DLD1 (cell line): ENCODE measurements around the gene NEURL1.
"Not testable (repeated sequence)": the region's sequence is repeated elsewhere in the genome, so short reads cannot be mapped to it uniquely, and the experiment has no call there.

Experiments used
- in situ Hi-C: cut with HindIII; loops from 2 replicates; pipeline ENCODE4 v1.10.0; 2017; ENCODE audit warnings: low sequenced_read_pairs

NEURL1 gene

DNA sequence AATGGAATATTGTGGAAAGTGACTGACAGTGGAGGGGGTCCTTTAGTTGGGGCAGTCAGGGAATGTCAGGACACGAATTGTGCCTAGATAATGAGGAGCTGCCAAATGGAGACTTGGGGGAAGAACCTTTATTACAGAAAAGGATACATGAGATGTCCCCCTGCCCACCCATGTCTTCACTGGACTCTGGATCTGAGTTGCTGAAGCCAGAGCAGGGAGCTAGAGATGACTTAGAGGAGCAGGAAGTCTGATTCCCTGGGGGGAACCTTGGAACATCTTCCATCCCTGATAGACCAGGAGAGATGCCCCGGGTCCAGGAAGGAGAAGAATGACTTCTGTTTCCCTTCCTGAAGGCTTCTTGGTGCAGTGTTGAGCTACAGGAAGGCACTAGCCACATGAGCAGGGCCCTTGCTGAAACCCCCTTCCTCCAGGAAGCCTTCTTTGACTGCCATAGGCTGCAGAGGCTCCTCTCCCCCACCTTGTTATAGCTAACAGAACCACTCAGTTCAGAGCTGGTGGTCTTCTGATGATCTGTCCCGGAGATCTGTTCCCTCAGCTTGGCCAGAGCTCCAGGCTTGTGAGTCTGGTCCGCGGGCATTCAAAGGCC lies 747 bp upstream of the NEURL1 start:
- in situ Hi-C loops: loop anchor here (5.0 kb wide), 1 partner anchor 40 kb away; the partner anchor contains the start of gene CALHM2

DNA sequence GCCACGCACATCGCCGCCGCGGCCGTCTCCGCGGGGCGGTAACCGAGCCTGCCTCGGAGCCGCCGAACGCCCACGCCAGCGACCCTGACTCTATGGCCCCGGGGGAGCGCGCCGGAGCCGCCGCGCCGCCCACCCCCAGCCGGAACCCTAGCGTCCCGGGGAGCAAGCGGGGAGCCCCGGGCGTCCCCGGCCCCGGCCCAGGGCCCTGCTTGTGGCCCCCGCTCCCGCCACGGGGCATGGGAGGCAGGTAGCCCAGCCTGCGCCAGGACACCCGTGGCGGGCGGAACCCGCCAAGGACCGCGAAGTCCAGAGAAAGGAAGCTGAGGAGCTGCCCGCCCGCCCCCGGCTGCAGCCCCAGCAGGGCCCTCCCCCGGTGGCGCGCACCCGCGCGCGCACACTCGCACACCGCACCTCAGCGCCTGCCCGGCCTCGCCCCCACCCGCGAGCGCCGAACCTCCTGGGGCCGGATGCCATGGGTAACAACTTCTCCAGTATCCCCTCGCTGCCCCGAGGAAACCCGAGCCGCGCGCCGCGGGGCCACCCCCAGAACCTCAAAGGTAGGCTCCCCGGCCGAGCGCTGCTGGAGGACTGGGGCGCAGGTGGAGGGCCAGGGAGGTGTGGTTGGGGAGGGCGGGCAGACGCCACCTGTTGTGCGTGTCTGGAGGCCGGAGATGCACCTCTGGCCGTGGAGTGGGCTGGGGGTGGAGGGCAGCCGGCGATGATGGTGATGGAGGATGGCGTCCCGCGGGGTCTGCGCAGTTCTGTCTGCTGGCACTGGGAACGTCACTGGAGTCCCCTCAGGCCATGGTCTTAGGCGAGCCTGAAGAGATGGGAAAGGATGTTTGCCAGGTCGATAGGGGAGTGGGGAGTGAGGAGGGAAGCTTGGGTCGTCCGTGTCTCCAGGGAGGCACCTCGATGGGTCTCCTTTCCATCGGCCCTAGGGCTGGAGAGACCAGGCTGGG lies 692 bp downstream of the NEURL1 start:
- in situ Hi-C loops: loop anchor here (5.0 kb wide), 1 partner anchor 42 kb away; the partner anchor contains the start of gene CALHM2

DNA sequence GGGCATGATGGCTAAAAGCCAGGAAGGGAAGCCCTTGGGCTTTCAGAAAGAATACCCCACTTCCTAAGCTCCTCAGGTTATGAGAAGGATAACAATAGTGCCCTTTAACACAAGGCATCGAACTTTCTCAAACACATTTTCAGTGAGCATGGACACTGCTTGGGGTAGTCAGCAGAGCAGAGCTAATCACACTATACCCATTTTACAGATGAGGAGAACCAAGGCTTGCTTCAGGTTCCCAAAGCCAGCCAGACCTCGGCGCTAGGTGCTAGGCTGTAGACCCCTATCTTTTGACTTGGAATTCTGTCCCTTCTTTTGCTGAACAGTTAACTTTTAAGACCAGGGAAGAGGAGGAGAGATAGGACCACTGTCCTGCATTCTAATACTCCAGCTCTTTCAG lies 1.8 kb downstream of the NEURL1 start:
- in situ Hi-C loops: no loop called here

DNA sequence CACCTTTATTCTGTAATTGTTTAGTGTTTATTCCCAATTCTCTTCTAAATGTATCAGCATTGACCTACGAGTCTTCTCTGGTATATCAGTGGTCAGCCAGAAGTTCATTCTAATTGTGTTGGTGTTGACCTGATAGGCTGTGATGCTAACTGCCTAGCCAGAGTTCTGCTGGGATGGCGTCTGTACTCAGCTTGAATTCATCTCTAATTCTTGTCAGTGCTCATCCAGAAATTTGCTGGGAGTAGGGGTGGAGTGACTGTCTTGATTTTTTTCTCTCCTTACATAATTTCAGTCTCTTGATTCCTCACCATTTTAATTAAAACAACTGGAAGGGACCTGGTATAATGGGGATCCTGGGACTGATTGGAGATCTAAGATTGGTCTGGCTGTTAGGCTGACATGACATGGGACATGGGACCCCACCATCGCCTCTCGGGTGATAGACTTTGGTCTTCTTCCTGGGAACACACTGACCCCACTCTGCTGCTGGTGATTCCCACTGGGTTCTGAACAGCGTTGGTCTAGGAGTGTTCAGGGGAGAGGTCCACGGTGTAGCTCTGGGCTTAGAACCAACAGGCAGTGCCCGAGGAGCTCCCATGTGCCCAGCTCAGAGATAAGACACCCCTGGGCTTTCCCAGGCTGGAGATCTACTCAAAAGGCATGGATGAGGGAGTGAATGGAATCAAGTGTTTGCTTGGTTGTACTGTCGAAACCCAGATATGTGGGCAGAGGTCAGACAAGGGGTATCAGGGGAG lies 3.8 kb downstream of the NEURL1 start:
- in situ Hi-C loops: no loop called here

DNA sequence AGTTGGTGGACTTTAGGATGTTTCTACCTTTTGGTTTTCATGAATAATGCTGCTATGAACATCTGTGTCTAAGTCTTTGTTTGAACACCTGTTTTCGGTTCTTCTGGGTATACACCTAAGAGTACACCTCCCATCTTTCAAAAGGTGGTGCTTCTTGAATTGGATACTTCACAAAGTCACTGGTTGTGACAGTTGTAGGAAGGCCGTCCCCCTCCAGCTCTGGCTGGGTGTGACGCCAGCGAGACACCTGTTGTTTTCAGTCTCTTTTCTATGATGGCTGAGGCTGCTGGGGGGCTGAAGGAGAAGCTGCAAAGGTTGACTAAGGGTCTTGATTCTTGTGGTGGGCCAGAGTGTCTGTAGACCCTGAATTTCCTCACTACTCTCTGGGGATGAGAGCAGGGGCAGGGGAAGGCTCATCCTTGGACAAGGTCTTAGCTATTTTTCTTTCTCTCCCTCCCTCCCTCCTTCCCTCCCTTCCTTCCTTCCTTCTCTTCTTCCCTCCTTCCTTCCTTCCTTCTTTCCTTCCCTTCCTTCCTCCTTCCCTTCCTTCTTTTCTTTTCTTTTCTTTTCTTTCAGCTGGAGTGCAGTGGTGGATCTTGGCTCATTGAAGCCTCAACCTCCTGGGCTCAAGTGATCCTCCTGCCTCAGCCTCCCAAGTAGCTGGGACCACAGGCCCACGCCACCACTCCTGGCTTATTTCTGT lies 5.6 kb downstream of the NEURL1 start:
- in situ Hi-C loops: no loop called here

DNA sequence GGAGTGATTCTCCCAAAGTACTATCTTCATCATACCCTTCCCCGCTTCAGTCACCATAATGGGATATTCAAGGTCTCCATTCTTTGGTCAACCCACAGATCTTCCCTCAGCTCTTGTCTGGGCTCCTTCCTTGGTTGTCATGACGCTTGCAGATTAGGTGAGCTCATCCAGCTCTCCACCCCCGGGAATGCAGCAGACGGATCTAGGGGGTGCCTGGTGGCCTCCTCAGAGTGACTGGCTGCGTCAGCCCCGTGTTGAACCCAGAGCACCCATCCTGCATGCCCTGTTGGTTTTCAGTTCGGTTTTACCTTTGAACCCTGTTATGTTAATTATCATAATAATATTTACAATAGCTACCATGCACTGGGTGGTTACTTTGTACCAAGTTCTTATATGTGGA lies 6.4 kb downstream of the NEURL1 start:
- in situ Hi-C loops: no loop called here

DNA sequence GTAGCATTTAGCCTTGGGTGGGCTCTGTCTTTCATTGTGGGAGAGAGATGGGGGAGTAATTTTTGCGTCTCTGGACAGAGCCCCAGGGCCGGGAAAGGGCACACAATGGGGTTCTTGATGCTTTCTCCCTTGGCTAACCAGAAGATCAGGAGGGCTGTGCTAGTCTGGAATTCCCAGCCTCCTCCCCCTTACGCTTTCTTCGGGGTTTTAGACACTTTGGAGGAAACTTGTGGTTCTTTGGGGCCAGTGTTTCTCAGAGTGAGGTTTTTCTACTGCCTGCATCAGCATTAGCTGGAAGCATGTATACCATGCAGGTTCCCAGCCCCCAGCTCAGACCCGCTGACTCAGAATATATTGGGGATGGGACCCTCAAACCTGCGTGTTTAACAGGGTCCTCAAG lies 7.0 kb downstream of the NEURL1 start:
- in situ Hi-C loops: no loop called here

DNA sequence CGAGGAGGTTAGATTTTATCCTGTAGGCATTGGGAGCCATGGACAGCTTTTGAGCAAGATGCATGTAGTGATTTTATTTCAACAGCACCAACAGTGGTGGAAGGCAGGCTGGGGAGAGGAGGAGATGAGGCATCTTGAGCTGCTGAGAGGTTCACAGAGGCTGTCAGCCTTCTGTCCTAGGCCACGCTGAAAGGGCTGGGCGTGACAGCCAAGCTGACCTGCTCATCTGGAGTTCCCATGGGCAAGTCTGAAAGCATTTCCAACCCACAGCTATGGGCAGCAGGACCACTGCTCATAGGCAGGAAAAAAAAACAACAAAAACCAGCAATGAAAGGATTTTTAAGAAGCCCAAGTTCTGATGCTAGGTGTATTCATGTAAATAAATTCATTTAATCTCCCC lies 7.7 kb downstream of the NEURL1 start:
- in situ Hi-C loops: no loop called here

DNA sequence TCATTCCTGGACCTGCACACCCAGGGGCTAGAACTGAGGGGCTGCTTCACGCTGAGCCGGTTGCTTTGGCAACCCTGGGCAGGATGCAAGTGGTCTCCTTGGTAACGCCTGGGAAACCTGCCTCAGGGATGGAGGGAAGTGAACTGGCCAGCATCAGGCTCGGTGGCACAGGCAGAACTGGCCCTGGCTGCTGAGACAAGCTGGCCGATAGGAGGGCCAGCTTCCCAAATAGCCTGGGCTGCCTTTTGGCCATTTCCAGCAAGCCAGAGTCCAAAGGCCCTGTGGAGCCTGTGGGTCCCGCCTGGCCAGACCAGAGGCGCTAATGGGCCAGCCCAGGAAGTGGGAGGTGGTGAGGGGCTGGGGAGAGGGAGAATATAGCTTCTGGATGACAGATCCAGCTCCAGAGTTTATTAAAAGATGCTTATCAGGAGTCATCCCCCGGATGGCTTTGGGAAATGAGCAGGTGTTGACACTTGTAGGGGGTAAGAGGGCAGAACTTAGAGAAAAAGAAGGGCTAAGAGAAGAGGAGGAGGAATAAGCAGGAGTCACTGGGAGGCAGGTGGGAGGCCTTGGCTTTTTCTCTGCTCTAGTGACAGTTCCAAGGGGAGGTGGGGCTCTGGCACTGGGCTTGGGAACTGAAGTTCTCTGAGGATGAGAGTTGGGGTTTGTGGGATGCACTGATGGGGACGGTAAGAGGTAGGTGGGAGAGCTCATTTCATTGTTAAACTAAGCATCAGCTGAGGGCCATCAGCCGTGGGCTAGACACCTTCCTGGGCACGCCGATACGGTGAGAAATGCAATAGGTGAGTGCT lies 9.6 kb downstream of the NEURL1 start:
- in situ Hi-C loops: no loop called here

DNA sequence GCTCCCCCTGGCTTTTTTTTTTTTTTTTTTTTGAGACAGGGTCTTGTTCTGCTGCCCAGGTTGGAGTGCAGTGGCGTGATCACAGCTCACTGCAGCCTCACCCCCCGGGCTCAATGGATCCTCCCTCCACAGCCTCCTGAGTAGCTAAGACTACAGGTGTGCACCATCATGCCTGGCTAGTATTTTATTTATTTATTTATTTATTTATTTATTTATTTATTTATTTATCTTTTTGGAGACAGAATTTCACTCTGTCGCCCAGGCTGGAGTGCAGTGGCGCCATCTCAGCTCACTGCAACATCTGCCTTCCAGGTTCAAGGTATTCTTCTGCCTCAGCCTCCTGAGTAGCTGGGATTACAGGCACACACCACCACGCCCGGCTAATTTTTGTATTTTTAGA lies 10.3 kb downstream of the NEURL1 start:
- in situ Hi-C loops: not testable (repeated sequence)

DNA sequence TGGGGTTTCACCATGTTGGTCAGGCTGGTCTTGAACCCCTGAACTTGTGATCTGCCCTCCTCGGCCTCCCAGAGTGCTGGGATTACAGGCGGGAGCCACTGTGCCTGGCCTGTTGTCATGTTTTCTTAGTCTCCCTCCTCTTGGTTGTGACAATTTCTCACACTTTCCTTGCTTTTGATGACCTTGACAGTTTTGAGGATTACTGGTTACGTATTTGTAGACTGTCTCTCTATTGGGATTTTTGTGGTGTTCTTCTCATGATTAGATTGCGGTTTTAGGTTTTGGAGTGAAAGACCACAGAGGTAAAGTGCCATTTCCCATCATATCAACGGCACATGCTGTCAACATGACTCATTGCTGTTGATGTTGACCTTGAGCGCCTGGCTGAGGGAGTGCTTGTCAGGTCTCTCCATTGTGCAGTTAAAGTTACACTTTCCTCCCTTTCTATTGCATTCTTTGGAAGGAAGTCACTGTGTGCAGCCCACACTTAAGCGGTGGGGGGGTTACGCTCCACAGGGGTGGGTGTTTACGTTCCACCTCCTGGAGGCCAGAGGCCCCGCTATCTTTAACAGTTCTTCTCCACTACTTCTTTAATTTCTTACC lies 10.8 kb downstream of the NEURL1 start:
- in situ Hi-C loops: no loop called here

DNA sequence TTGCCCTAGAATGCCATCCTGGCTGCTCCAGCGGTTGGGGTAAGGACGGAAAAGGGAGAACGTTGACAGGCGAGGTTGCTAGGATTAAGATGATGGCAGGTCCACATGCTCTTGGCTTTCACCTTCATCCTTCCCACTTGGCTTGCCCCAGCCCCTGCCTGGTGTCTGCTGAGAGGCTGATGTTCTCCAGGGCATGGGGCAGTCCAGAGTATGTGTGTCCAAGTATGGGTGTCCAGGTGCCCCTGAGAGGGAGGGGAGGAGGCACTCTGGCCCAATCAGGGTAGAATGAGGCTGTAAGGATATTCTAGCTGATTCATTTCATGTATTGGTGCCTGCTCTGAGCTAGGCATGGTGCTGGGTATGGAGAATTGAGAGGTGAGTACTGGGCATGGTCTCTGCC lies 12.6 kb downstream of the NEURL1 start:
- in situ Hi-C loops: no loop called here

DNA sequence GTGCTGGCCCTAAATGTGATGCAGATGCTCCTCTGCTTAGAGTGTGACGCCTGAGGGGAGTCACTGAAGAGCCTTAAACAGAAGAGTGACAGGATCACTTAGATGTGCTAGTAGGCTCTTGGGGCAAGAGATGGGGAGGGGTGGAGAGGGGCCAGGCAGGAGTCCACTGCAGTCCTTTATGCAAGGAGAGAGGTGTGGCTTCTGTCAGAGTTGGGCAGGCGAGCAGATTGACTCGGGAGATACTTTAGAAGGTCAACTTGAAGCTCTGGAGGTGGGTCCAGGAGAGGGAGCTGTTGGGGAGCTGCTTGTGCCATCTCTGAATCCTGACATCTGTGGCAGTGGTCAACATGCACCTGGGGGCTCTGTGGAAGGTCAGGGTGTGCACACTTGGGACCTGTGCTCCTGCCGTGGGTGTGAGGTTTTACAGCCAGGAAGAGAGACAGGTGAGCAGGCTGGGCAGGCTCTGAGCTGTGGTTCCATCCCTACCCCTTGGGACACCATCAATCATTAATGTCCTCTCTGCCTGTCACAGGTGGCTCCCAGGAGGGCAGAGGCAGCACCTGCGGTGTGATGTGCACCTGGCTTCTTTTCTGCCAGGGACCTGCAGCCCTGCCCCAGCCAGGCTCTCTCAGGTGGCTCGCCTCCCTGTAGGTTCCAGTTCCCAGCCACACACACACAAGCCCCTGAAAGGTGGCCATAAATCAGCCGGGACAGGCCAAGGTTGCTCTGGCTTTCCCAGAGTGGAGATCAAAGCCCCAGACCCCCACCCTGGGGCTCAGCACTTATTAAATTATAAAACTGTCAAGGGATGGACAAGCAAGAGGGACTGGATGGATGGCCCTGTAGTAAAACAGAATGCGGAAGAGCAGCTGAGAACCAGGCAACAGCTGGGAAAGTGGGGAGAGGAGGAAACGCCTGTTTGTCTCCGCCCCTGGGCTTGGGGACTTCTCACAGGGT lies 14.0 kb downstream of the NEURL1 start:
- in situ Hi-C loops: no loop called here

DNA sequence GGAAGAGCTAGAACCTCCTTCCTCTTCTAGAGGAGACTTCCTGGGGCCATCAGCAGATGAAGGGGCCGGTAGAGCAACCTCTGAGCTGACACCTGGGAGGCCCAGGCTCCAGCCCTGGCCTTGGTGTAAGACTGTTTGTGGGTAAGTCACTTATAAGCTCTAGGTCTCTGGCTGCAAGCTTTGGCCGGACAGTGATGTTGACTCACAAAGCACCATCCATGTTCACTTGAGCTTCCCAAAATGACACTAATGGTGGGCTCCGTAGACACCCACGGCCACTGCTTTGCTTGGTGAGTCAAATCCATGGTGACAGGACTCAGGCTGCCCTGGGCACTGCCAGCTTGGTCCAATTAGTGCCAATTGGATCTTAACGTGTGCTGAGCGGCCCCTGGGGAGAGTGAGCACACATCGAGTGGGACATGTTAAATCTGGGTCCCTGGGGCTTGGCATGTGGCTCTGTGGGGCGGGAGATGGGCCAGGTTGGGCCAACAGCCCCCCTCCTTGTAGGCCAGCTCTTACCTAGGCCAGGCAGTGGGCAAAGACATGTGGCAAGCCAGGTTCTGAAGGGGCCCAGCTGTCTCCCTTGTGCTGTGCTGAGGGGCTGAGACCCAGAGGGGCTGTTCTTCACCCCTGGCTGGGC lies 16.7 kb downstream of the NEURL1 start:
- in situ Hi-C loops: no loop called here

DNA sequence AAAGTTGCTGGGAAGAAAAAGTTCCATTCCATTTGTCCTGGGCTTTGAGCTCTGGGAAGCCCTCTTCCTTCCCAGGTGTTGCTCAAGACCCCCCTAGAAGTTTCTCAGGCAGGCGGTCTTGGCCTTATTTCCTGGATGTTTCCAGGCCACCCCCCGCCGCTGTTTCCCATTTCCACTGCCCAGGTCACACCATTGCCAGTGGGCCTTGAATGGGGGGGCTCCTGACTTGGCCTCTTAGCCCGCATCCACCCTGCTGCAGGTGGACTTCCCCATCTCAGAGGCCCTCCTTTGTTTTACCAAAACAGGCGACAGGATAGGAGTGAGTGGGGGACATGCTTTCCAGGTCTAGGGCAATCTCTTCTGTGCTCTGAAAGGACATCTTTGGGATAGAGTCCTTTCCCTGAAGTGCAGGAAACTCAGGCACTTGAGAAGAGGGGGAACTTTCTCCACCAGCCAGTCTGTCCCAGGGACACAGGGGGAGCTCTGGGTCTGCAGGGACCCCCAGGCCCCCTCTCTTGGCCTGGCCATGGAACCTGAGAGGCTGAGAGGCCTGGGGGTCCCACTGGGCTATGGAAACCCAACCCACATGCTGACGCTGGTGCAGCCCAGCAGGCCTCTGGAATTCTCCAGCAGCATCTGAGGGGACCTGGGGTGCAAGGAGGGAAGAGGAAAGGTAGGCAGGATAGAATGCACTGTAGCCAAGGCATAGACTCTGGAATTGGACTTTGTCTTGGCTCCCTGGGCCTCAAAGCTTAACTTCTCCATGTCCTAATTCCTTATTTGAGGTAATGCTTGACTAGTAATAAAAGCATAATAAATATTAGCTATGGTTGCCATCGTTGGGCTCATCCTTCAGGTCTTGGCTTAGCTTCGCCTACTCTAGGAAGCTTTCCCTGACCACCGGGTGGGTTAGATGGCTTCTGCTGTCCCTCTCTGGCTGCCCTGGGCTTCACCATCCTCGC lies 17.6 kb downstream of the NEURL1 start:
- in situ Hi-C loops: no loop called here

DNA sequence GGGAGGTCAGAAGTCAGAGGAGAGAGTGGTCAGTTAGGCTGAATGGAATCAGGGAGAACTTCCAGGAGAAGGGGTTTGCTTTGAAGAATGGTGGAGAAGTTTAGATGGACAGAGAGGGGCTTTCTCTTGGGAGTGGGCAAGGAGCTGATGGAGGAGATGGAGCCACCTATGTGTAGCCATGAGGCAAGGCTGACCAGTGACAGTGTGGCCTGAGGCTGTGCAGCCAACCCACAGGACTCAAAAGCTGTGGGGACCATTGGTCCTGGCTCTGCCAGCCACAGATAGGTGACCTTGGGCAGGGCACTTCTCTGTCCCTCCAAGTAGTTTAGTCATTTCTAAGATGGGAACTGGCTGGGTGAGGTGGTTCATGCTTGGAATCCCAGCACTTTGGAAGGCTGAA lies 18.7 kb downstream of the NEURL1 start:
- in situ Hi-C loops: no loop called here
